B cell (primary cell): ENCODE results near the gene ZC3H18. TPM values are rescaled to one million over a fixed set of nuclear protein-coding genes. Genes with fewer than 3 reads are reported as not detected.

Experiments used
- ATAC-seq: fragments of 200-7000 bp; cut with Tn5 transposase; one replicate; pipeline ENCODE4 v1.10.0; 2021; ENCODE audit warnings: low read depth, mild to moderate bottlenecking, moderate number of reproducible peaks, moderate library complexity
- CTCF ChIA-PET: fragments of 350-600 bp; sonication (Branson Sonifier 250); formaldehyde crosslinking; loops from one replicate; lab custom pipeline; 2021; ENCODE audit warnings: antibody characterized with exemption, inconsistent platforms; lab: Charles Lee
- POLR2A ChIA-PET: fragments of 350-600 bp; sonication (Branson Sonifier 250); formaldehyde crosslinking; loops from one replicate; lab custom pipeline; 2021; ENCODE audit warnings: antibody characterized with exemption; lab: Charles Lee
- DNase-seq: peaks from one replicate; pipeline ENCODE4 v3.0.0; 2013
- H2AFZ ChIP-seq: 2 replicates; pipeline ENCODE4 v1.6.1; 2012; ENCODE audit warnings: mild to moderate bottlenecking, low read depth, low read length; ENCODE audit not compliant: insufficient read depth, poor library complexity, severe bottlenecking
- H3K27ac ChIP-seq, 2 donors: 1 replicate in 1 of 2; 2 replicates in 1 of 2; pipeline ENCODE4 v1.5.1; 2012 to 2013; ENCODE audit warnings: low read length in 2 of 2, mild to moderate bottlenecking in 2 of 2, moderate library complexity in 1 of 2
- H3K27me3 ChIP-seq, 4 experiments: fragments of 200-600 bp in 1 of 4; sonication (generic) in 1 of 4; replicated peaks in 1 of 4; 1 replicate in 2 of 4; 2 replicates in 2 of 4; pipeline versions ENCODE4 v1.6.1 to v1.7.0; 2013 to 2016; ENCODE audit warnings: low read length in 3 of 4, mild to moderate bottlenecking in 2 of 4, mixed read lengths in 1 of 4, moderate library complexity in 1 of 4; ENCODE audit not compliant: insufficient read depth in 4 of 4, control insufficient read depth in 3 of 4; ENCODE audit errors: control extremely low read depth in 1 of 4
- H3K36me3 ChIP-seq, 2 experiments: replicated peaks in 1 of 2; 1 replicate in 1 of 2; 2 replicates in 1 of 2; pipeline versions ENCODE4 v1.6.1 to v1.7.1; 2013; ENCODE audit warnings: low read length in 1 of 2; ENCODE audit not compliant: insufficient read depth in 2 of 2, control insufficient read depth in 1 of 2; ENCODE audit errors: control extremely low read depth in 1 of 2, extremely low read depth in 1 of 2
- H3K4me1 ChIP-seq, 2 donors: fragments of 200-600 bp in 1 of 2; sonication (generic) in 1 of 2; 1 replicate in 1 of 2; 2 replicates in 1 of 2; pipeline versions ENCODE4 v1.5.1 to v1.6.1; 2013 to 2017; ENCODE audit warnings: low read length in 2 of 2; ENCODE audit not compliant: control insufficient read depth in 2 of 2, insufficient read depth in 2 of 2
- H3K4me2 ChIP-seq: replicated peaks from 2 replicates; pipeline ENCODE3; 2012; ENCODE audit warnings: mild to moderate bottlenecking, low read depth, low read length; ENCODE audit not compliant: poor library complexity, severe bottlenecking
- H3K4me3 ChIP-seq, 5 experiments: fragments of 200-600 bp in 1 of 5; sonication (generic) in 1 of 5; 1 replicate in 3 of 5; 2 replicates in 2 of 5; pipeline versions ENCODE4 v1.5.1 to v1.7.0; 2011 to 2016; ENCODE audit warnings: low read length in 4 of 5, mild to moderate bottlenecking in 4 of 5, low read depth in 2 of 5, control low read depth in 1 of 5, moderate library complexity in 1 of 5; ENCODE audit not compliant: insufficient read depth in 1 of 5; ENCODE audit errors: control extremely low read depth in 1 of 5, extremely low read depth in 1 of 5
- H3K79me2 ChIP-seq: fragments of 200-600 bp; sonication (generic); one replicate; pipeline ENCODE4 v1.6.0; 2016; ENCODE audit warnings: low read length; ENCODE audit not compliant: control insufficient read depth, insufficient read depth
- H3K9ac ChIP-seq: fragments of 200-600 bp; sonication (generic); 2 replicates; pipeline ENCODE4 v1.6.1; 2017; ENCODE audit warnings: mild to moderate bottlenecking, low read length, moderate library complexity
- H3K9me3 ChIP-seq, 3 donors: one replicate each; pipeline versions ENCODE4 v1.6.1 to v1.7.1; 2013; ENCODE audit warnings: low read length in 2 of 3; ENCODE audit not compliant: control insufficient read depth in 2 of 3, insufficient read depth in 1 of 3; ENCODE audit errors: control extremely low read depth in 1 of 3
- H4K20me1 ChIP-seq: 2 replicates; pipeline ENCODE4 v1.6.0; 2012; ENCODE audit warnings: mild to moderate bottlenecking, low read length; ENCODE audit not compliant: insufficient read depth, control insufficient read depth, poor library complexity, severe bottlenecking
- H3K27ac Mint-ChIP-seq: one replicate; pipeline ENCODE4 v1.8.0; 2021; ENCODE audit warnings: mixed read lengths
- H3K27me3 Mint-ChIP-seq: one replicate; pipeline ENCODE4 v1.8.0; 2021; ENCODE audit warnings: mixed read lengths
- H3K4me1 Mint-ChIP-seq: one replicate; pipeline ENCODE4 v1.8.0; 2021; ENCODE audit warnings: mixed read lengths
- H3K4me3 Mint-ChIP-seq: one replicate; pipeline ENCODE4 v1.8.0; 2021; ENCODE audit warnings: mixed read lengths
- H3K9me3 Mint-ChIP-seq: one replicate; pipeline ENCODE4 v1.8.0; 2022; ENCODE audit warnings: mixed read lengths; ENCODE audit not compliant: insufficient read depth
- EZH2 ChIP-seq: IDR thresholded peaks from 2 replicates; pipeline ENCODE4 v1.6.1; 2012; ENCODE audit warnings: borderline replicate concordance, low read depth, mild to moderate bottlenecking, moderate library complexity, low read length; ENCODE audit not compliant: insufficient read depth, poor library complexity, severe bottlenecking
- WGBS: methylation state at CpG from one replicate; pipeline ENCODE4 v1.1.5; 2013; ENCODE audit warnings: missing lambda C conversion rate; ENCODE audit not compliant: insufficient coverage; 5-methylcytosine and 5-hydroxymethylcytosine counted together
- intact Hi-C: fragments of 100-400 bp; cut with micrococcal nuclease; formaldehyde crosslinking; loops from one replicate; pipeline ENCODE4 v1.10.0; 2022
- polyA plus RNA-seq: library from polyadenylated mRNA; depleted of rRNA; stranded (reverse); fragments of >200 nt; gene quantifications from 2 replicates; pipeline ENCODE4 v1.2.3, GENCODE V29; 2012
- total RNA-seq, 2 donors: library from RNA; stranded (reverse); fragments of 120-200 nt in 1 of 2; gene quantifications; 1 replicate in 1 of 2; 2 replicates in 1 of 2; pipeline versions ENCODE4 v1.2.3 to v1.2.4, GENCODE V29; 2013 to 2022
- TF ChIP-seq, protein P1 (sequence below): fragments of 200-600 bp; IDR thresholded peaks from one replicate; pipeline ENCODE4 v1.8.0; 2022; ENCODE audit warnings: antibody characterized with exemption, mild to moderate bottlenecking

ZC3H18 gene
- total and polyA plus RNA-seq, 2 donors (not counting 1 experiment from before 2014, with no cell fraction given), result 40.4 to 74.2 TPM

GRCh38 chr16:88669980-88670379 lies 99.8 kb downstream of the ZC3H18 start:
- DNase-seq (no peak), ATAC-seq (no peak)
- no peaks in the 10 kb centered on the region for H3K9me3 Mint-ChIP-seq
- no peak overlapping the region for H3K4me3 ChIP-seq
- ChIA-PET CTCF (no interaction called here), POLR2A (no interaction called here)
- no peaks in the 10 kb centered on the region for H3K9me3 ChIP-seq
- no peak overlapping the region for H3K27ac Mint-ChIP-seq
- H3K4me1 Mint-ChIP-seq, result peaks cover 5% of the 10 kb centered on the region
- no peaks in the 10 kb centered on the region for H3K36me3 ChIP-seq
- H3K9ac ChIP-seq, result no peak overlapping the region
- no peak overlapping the region for H3K27ac ChIP-seq
- H2AFZ ChIP-seq, result no peak overlapping the region
- H3K27me3 Mint-ChIP-seq, result no peaks in the 10 kb centered on the region
- no peaks in the 10 kb centered on the region for H3K4me1 ChIP-seq
- H3K4me2 ChIP-seq, result no peak overlapping the region
- no peaks in the 10 kb centered on the region for H4K20me1 ChIP-seq
- no CpG with 5 or more reads among the region's 10 CpGs for WGBS
- H3K27me3 ChIP-seq, result no peaks in the 10 kb centered on the region
- no peak overlapping the region for H3K4me3 Mint-ChIP-seq
- peaks cover 6% of the 10 kb centered on the region for H3K79me2 ChIP-seq
- intact Hi-C loops, result no loop called here
- no peak for TF ChIP-seq EZH2
- TF ChIP-seq, protein P1, sequence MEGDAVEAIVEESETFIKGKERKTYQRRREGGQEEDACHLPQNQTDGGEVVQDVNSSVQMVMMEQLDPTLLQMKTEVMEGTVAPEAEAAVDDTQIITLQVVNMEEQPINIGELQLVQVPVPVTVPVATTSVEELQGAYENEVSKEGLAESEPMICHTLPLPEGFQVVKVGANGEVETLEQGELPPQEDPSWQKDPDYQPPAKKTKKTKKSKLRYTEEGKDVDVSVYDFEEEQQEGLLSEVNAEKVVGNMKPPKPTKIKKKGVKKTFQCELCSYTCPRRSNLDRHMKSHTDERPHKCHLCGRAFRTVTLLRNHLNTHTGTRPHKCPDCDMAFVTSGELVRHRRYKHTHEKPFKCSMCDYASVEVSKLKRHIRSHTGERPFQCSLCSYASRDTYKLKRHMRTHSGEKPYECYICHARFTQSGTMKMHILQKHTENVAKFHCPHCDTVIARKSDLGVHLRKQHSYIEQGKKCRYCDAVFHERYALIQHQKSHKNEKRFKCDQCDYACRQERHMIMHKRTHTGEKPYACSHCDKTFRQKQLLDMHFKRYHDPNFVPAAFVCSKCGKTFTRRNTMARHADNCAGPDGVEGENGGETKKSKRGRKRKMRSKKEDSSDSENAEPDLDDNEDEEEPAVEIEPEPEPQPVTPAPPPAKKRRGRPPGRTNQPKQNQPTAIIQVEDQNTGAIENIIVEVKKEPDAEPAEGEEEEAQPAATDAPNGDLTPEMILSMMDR, result no peak

- no peaks in the 10 kb centered on the region for H3K9me3 Mint-ChIP-seq
- POLR2A ChIA-PET, result interaction anchor here (0.7 kb wide), 1 partner anchor 1341 kb away, joined by 4 read pairs; no protein-coding TSS in a partner anchor
- Histone ChIP-seq H3K9me3 (no peaks in the 10 kb centered on the region), H3K79me2 (peaks cover 14% of the 10 kb centered on the region), H3K4me1 (no peaks in the 10 kb centered on the region), H3K9ac (no peak overlapping the region), H3K4me3 (no peak overlapping the region), H3K36me3 (peaks cover 0 to 8% of the 10 kb centered on the region in 2 experiments), H3K4me2 (no peak overlapping the region), H3K27me3 (no peaks in the 10 kb centered on the region), H4K20me1 (peaks cover 11% of the 10 kb centered on the region), H2AFZ (no peak overlapping the region), H3K27ac (no peak overlapping the region)
- DNase-seq (no peak), ATAC-seq (no peak)
- no peak overlapping the region for H3K27ac Mint-ChIP-seq
- intact Hi-C loops, result no loop called here
- WGBS, result 94% methylated on average over 23 of the region's 23 CpGs
- no peaks in the 10 kb centered on the region for H3K4me1 Mint-ChIP-seq
- CTCF ChIA-PET, result interaction anchor here (1.5 kb wide), 1 partner anchor 19 kb away, joined by 3 read pairs; no protein-coding TSS in a partner anchor
- no peak for TF ChIP-seq EZH2
- TF ChIP-seq, protein P1, result no peak
- no peaks in the 10 kb centered on the region for H3K27me3 Mint-ChIP-seq
- H3K4me3 Mint-ChIP-seq, result no peak overlapping the region
Measured at GRCh38 chr16:88671806-88672205, 101.6 kb downstream of the ZC3H18 start.
